GM12878 (cell line): Measurements from ENCODE around the gene SRPK3. TPM values are rescaled to one million over a fixed set of nuclear protein-coding genes. Genes with fewer than 3 reads are reported as not detected.
"Not testable (repeated sequence)": the region's sequence is repeated elsewhere in the genome, so short reads cannot be mapped to it uniquely, and the experiment has no call there.

Experiments used
- ATAC-seq: fragments of 200-7000 bp; cut with Tn5 transposase; 3 replicates; pipeline ENCODE4 v1.9.1; 2020; ENCODE audit warnings: mild to moderate bottlenecking, moderate library complexity
- BruUV-seq: library from RNA; stranded (reverse); fragments of 400-500 nt; replicated peaks from 2 replicates; lab custom pipeline; 2021; lab: Mats Ljungman, UMichigan
- CTCF ChIA-PET: fragments of 300-600 bp; sonication (Branson Sonifier 250); formaldehyde crosslinking; extraction: SDS; loops from one replicate; lab custom pipeline; 2021; ENCODE audit warnings: inconsistent platforms; lab: Yijun Ruan, JAX
- POLR2A ChIA-PET: fragments of 350-600 bp; formaldehyde crosslinking; extraction: SDS; loops from one replicate; lab custom pipeline; 2021; ENCODE audit warnings: inconsistent platforms; lab: Charles Lee
- RAD21 ChIA-PET: fragments of 300-600 bp; sonication (Branson Sonifier 250); formaldehyde crosslinking; loops from one replicate; lab custom pipeline; 2023; ENCODE audit warnings: antibody characterized with exemption; ENCODE audit not compliant: unreplicated experiment; lab: Charles Lee
- SMC1A ChIA-PET: fragments of 300-600 bp; sonication (Branson Sonifier 250); formaldehyde crosslinking; loops from one replicate; lab custom pipeline; 2023; ENCODE audit not compliant: unreplicated experiment, uncharacterized antibody; lab: Charles Lee
- DNase-seq: peaks from one replicate; pipeline ENCODE4 v3.0.0-alpha.2; 2011; ENCODE audit warnings: low read depth, low spot score
- FAIRE-seq: peaks from 3 replicates; lab custom pipeline; 2011; peaks lifted over from hg19 to GRCh38; lab: Jason Lieb, UNC
- H2AFZ ChIP-seq: 2 replicates; pipeline ENCODE4 v1.6.0; 2011; ENCODE audit warnings: low read depth, low read length, control low read depth; ENCODE audit not compliant: control insufficient read depth
- H3K27ac ChIP-seq: 2 replicates; pipeline ENCODE4 v1.5.1; 2011; ENCODE audit warnings: control low read depth; ENCODE audit not compliant: control insufficient read depth, insufficient read depth
- H3K27me3 ChIP-seq, 2 experiments: replicated peaks in 1 of 2; 2 replicates each; pipeline versions ENCODE4 v1.6.0 to v1.6.1; 2011; ENCODE audit warnings: low read length in 1 of 2; ENCODE audit not compliant: control insufficient read depth in 2 of 2, insufficient read depth in 2 of 2
- H3K36me3 ChIP-seq, 2 experiments: 2 replicates each; pipeline ENCODE4 v1.5.1; 2011; ENCODE audit warnings: low read length in 1 of 2; ENCODE audit not compliant: control insufficient read depth in 2 of 2, insufficient read depth in 2 of 2
- H3K4me1 ChIP-seq: 2 replicates; pipeline ENCODE4 v1.6.1; 2011; ENCODE audit warnings: mild to moderate bottlenecking, low read length, moderate library complexity, mixed read lengths; ENCODE audit not compliant: control insufficient read depth, insufficient read depth
- H3K4me2 ChIP-seq: 2 replicates; pipeline ENCODE4 v1.6.0; 2011; ENCODE audit warnings: control low read depth; ENCODE audit not compliant: control insufficient read depth, insufficient read depth
- H3K4me3 ChIP-seq: fragments of 200-600 bp; sonication (generic); 2 replicates; pipeline ENCODE4 v1.5.1; 2016
- H3K79me2 ChIP-seq: 2 replicates; pipeline ENCODE4 v1.6.0; 2011; ENCODE audit warnings: low read length; ENCODE audit not compliant: control insufficient read depth, insufficient read depth
- H3K9ac ChIP-seq: 2 replicates; pipeline ENCODE4 v1.8.0; 2011; ENCODE audit warnings: low read length, control low read depth, mixed read lengths; ENCODE audit not compliant: control insufficient read depth, insufficient read depth
- H3K9me3 ChIP-seq: replicated peaks from 3 replicates; pipeline ENCODE4 v1.5.1; 2011; ENCODE audit warnings: mild to moderate bottlenecking, low read length; ENCODE audit not compliant: control insufficient read depth, insufficient read depth
- H4K20me1 ChIP-seq: 2 replicates; pipeline ENCODE4 v1.6.0; 2011; ENCODE audit not compliant: control insufficient read depth, insufficient read depth
- WGBS: methylation state at CpG from one replicate; pipeline ENCODE4 v1.1.6; 2016; ENCODE audit warnings: low lambda C conversion rate; ENCODE audit not compliant: insufficient replicate concordance, insufficient coverage; ENCODE audit errors: missing lambda C conversion rate; 5-methylcytosine and 5-hydroxymethylcytosine counted together
- in situ Hi-C: fragments of 300-500 bp; cut with MboI; formaldehyde crosslinking; loops from 9 replicates; pipeline ENCODE4 v1.14.3; 2018; ENCODE audit warnings: mixed read lengths
- intact Hi-C: fragments of 100-400 bp; cut with micrococcal nuclease; formaldehyde crosslinking; loops from one replicate; pipeline ENCODE4 v1.14.2; 2022; ENCODE audit not compliant: unreplicated experiment
- polyA plus RNA-seq, 11 experiments: library from polyadenylated mRNA; depleted of rRNA in 4 of 11; unstranded in 6 of 11; stranded (reverse) in 5 of 11; fragments of >200 nt; fragmentation: Nextera tagmentation in 4 of 11; fragmentation: Illumina TruSeq in 1 of 11; extraction: Ambion mirVana in 4 of 11; extraction: Trizol in 1 of 11; gene quantifications; 1 replicate in 1 of 11; 2 replicates in 10 of 11; pipeline versions ENCODE4 v1.2.1 to v1.2.3, GENCODE V29; 2011 to 2016; ENCODE audit warnings: inconsistent platforms in 2 of 11, missing spikeins in 2 of 11, low read depth in 1 of 11
- total RNA-seq, 4 experiments: library from RNA; depleted of rRNA in 3 of 4; stranded (reverse); fragments of >200 nt in 3 of 4; fragmentation: Illumina TruSeq in 1 of 4; extraction: Trizol in 1 of 4; gene quantifications; 2 replicates each; pipeline versions ENCODE4 v1.2.1 to v1.2.3, GENCODE V29; 2013 to 2021

The SRPK3 gene
- total and polyA plus RNA-seq, 10 of the 15 experiments (the other 5 are each of a cell fraction or from before 2014, with no cell fraction given) = 0.05 to 0.19 TPM; not detected in 8

DNA sequence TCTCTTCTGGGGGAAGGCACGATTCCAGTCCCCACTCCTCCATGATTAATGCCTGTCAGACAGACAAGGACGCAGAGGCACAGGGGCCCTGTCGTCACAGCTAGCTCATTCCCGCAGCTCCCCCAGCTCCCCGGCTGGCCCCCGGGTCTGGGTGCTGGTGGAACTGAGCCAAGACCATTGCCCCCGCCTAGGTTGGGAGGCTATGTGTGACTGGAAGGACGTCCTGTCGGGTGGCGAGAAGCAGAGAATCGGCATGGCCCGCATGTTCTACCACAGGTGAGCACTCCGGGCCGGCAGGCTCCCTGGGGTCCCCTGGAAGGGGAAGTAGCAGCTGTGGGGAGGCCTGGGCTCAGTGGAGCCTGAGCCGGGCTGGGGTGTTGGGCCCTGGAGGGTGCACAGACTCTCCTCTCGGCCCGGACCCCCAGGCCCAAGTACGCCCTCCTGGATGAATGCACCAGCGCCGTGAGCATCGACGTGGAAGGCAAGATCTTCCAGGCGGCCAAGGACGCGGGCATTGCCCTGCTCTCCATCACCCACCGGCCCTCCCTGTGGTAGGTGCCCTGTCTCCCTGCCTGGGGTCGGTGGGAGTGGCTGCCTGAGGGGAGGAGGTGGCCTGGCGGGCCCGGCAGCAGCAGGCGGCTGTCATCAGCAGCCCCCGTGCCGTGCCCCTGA lies 37.9 kb upstream of the SRPK3 start:
- WGBS = 49% methylated on average over 32 of the region's 32 CpGs
- CTCF ChIA-PET, ATAC-seq: not testable (repeated sequence)

DNA sequence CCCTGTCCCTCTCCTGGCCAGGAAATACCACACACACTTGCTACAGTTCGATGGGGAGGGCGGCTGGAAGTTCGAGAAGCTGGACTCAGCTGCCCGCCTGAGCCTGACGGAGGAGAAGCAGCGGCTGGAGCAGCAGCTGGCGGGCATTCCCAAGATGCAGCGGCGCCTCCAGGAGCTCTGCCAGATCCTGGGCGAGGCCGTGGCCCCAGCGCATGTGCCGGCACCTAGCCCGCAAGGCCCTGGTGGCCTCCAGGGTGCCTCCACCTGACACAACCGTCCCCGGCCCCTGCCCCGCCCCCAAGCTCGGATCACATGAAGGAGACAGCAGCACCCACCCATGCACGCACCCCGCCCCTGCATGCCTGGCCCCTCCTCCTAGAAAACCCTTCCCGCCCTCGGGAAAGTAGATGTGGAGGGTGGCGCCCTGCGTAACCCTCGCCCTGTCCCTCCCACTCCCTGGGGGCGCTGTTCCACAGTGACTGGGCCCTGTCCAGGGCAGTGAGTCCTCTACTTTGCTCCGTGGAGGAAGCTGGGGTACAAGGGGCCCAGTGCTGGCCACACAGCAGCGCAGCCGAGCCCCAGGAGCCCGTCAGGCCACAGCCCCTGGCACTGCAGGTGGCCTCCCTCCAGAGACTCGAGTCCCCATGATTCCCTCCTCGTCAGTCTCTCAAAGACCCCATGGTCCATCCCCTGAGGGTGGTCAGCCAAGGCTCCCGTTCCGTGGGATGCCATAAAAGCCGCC lies 37.2 kb upstream of the SRPK3 start:
- in situ Hi-C loops, H3K9ac ChIP-seq, POLR2A ChIA-PET, H4K20me1 ChIP-seq, H3K4me1 ChIP-seq, H3K4me2 ChIP-seq, H3K36me3 ChIP-seq, FAIRE-seq, intact Hi-C loops, ATAC-seq, H3K27ac ChIP-seq, H2AFZ ChIP-seq, RAD21 ChIA-PET, H3K9me3 ChIP-seq, DNase-seq, SMC1A ChIA-PET, H3K27me3 ChIP-seq, H3K79me2 ChIP-seq, CTCF ChIA-PET, BruUV-seq, H3K4me3 ChIP-seq: not testable (repeated sequence)
- 41% methylated on average over 13 of the region's 35 CpGs for WGBS

More for the DNA sequence above, 37.9 kb upstream of the SRPK3 start:
- BruUV-seq, H3K4me1 ChIP-seq, H3K27ac ChIP-seq, SMC1A ChIA-PET, RAD21 ChIA-PET, H3K27me3 ChIP-seq, H3K4me3 ChIP-seq, H4K20me1 ChIP-seq, H3K9me3 ChIP-seq, H3K79me2 ChIP-seq, intact Hi-C loops, DNase-seq, H3K4me2 ChIP-seq, in situ Hi-C loops, POLR2A ChIA-PET, FAIRE-seq, H2AFZ ChIP-seq, H3K9ac ChIP-seq, H3K36me3 ChIP-seq: not testable (repeated sequence)
